Cardiac muscle cell (in vitro differentiated cells and primary cell): ENCODE data around the gene MPZ. TPM values are rescaled to one million over a fixed set of nuclear protein-coding genes. Genes with fewer than 3 reads are reported as not detected.
"Not testable (repeated sequence)": the region's sequence is repeated elsewhere in the genome, so short reads cannot be mapped to it uniquely, and the experiment has no call there.

Experiments used
- DNase-seq, 2 donors: peaks; one replicate each; pipeline versions ENCODE4 v3.0.0 to v3.0.0-alpha.2; 2010 to 2017; ENCODE audit warnings: low read depth in 1 of 2, low spot score in 1 of 2
- H3K27ac ChIP-seq: fragments of 200-600 bp; sonication (generic); 2 replicates; pipeline ENCODE4 v1.5.1; 2016
- H3K27me3 ChIP-seq: fragments of 200-600 bp; sonication (generic); 2 replicates; pipeline ENCODE4 v1.6.0; 2016; ENCODE audit warnings: control low read depth
- H3K36me3 ChIP-seq: fragments of 200-600 bp; sonication (generic); 2 replicates; pipeline ENCODE4 v1.5.1; 2016; ENCODE audit warnings: control low read depth
- H3K4me1 ChIP-seq: fragments of 200-600 bp; sonication (generic); 2 replicates; pipeline ENCODE4 v1.8.1; 2017; ENCODE audit warnings: low read depth, mild to moderate bottlenecking, mixed run types
- H3K4me3 ChIP-seq: fragments of 200-600 bp; sonication (generic); 2 replicates; pipeline ENCODE4 v1.5.1; 2016; ENCODE audit warnings: mild to moderate bottlenecking
- H3K9me3 ChIP-seq: fragments of 200-600 bp; sonication (generic); 2 replicates; pipeline ENCODE4 v1.5.1; 2017; ENCODE audit warnings: low read depth, mild to moderate bottlenecking, control low read depth
- polyA plus RNA-seq: library from polyadenylated mRNA; unstranded; fragments of >200 nt; fragmentation: Nextera tagmentation; extraction: Ambion mirVana; gene quantifications from 2 replicates; pipeline ENCODE4 v1.2.1, GENCODE V29; 2016
- total RNA-seq: library from RNA; depleted of rRNA; stranded (reverse); fragments of >200 nt; gene quantifications from 2 replicates; pipeline ENCODE4 v1.2.3, GENCODE V29; 2016
- TF ChIP-seq, protein P1 (sequence below): IDR thresholded peaks from 2 replicates; pipeline ENCODE4 v1.5.1; 2012; ENCODE audit warnings: low read depth, mild to moderate bottlenecking, low read length

Gene MPZ
- total and polyA plus RNA-seq, 2 experiments from 2014 or later: 0.48 to 0.77 TPM

DNA sequence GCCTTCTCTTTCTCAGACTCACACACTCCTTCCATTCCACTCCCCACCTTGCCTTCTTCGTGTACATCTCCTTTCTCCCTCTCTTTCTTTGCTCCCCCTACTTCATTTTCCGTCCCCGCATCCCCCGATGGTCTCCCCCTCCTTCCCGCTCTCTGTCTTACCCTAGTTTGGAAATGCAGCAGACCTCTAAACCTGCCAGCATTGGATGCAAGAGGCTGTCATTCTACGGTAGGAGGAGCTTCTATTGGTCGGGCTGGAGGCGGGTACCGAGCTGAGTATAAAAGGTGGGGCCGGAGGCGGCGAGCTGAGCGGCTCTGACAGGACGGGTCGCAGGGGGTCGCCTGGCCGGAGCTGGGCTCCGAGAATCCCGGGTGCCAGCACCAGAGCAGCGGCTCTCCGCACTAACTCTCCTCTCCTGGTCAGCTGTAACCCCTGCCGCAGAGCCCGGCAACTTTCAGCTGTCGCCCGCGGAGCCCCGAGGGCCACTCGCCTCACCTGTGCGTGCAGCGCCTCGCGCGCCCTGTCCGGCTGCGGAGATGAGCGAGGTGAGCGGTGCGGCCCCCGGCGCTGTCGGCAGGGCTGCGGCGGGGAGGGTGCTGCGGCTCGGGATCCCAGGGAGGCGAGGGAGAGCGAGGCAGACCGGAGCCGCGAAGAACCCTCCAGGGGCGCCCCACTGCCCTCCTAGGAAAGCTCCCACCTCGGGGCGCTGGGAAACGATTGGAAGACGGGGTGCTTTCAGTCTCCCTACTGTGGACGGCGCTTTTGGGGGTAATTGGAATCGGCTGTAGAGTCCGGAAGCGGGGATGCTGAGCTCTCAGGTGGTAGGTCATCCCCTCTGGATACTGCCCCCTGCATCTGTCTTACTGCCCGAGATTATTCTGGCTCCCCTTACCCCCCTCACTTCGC lies 51.1 kb downstream of the MPZ start, which contains the start of gene PCP4L1:
Gene PCP4L1 (plus strand): TSS at position 307 of the 906 bp plus-strand sequence. CDS start 230 bp downstream, at position 537.
- Histone ChIP-seq H3K36me3 (no peaks in the 10 kb centered on the region), H3K27ac (no peak within 1 kb of the TSS), H3K9me3 (no peaks in the 10 kb centered on the region), H3K4me3 (peak within 1 kb of the TSS; percentile 39), H3K27me3 (peaks cover 43% of the 10 kb centered on the region), H3K4me1 (no peaks in the 10 kb centered on the region)
- TF ChIP-seq, protein P1, sequence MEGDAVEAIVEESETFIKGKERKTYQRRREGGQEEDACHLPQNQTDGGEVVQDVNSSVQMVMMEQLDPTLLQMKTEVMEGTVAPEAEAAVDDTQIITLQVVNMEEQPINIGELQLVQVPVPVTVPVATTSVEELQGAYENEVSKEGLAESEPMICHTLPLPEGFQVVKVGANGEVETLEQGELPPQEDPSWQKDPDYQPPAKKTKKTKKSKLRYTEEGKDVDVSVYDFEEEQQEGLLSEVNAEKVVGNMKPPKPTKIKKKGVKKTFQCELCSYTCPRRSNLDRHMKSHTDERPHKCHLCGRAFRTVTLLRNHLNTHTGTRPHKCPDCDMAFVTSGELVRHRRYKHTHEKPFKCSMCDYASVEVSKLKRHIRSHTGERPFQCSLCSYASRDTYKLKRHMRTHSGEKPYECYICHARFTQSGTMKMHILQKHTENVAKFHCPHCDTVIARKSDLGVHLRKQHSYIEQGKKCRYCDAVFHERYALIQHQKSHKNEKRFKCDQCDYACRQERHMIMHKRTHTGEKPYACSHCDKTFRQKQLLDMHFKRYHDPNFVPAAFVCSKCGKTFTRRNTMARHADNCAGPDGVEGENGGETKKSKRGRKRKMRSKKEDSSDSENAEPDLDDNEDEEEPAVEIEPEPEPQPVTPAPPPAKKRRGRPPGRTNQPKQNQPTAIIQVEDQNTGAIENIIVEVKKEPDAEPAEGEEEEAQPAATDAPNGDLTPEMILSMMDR: no peak
- DNase-seq: peak; percentile 71 to 73

DNA sequence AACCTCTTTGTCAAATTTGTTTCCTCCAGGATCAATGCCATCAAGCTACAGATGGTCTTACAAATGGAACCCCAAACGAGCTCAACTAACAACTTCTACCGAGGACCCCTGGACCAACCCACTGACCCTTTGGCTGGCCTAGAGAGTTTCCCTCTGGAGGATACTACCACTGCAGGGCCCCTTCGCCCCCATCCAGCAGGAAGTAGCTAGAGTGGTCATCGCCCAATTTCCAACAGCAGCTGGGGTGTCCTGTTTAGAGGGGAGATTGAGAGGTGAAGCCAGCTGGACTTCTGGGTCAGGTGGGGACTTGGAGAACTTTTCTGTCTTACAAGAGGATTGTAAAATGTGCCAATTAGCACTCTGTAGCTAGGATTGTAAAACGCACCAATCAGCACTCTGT lies 52.7 kb downstream of the MPZ start:
- not testable (repeated sequence) for H3K4me1 ChIP-seq, H3K9me3 ChIP-seq, H3K4me3 ChIP-seq, H3K27ac ChIP-seq, DNase-seq, H3K36me3 ChIP-seq
- peaks cover 40% of the 10 kb centered on the region for H3K27me3 ChIP-seq

DNA sequence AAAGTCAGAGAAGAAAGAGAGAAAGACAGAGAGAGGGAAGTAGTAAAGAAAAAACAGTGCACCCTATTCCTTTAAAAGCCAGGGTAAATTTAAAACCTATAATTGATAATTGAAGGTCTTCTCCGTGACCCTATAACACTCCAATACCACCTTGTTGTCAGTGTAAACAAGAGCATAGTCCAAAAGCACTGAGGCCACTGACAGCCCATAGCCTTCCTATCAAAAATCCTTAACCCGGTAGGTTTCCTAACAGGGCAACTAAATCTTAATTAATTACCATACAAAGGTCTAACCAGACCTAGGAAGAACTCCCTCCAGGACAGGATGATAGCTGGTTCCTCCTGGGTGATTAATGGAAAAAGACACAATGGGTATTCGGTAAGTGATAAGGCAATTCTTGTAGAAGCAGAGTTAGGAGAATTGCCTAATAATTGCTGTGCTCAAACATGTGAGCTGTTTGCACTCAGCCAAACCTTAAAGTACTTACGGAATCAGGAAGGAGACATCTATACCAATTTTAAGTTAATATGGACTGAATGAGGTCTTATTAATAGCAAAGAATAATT lies 53.7 kb downstream of the MPZ start:
- not testable (repeated sequence) for DNase-seq, H3K4me1 ChIP-seq, H3K4me3 ChIP-seq, H3K36me3 ChIP-seq, H3K9me3 ChIP-seq, H3K27ac ChIP-seq
- peaks cover 30% of the 10 kb centered on the region for H3K27me3 ChIP-seq

DNA sequence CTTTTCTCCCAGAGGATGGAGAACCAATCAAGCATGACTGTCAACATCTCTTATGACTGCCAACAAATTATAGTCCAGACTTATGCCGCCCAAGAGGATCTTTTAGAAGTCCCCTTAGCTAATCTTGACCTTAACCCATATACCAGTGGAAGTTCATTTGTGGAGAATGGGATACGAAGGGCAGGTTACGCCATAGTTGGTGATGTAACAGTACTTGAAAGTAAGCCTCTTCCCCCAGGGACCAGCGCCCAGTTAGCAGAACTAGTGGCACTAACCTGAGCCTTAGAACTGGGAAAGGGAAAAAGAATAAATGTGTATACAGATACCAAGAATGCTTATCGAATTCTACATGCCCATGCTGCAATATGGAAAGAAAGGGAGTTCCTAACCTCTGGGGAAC lies 54.5 kb downstream of the MPZ start:
- DNase-seq, H3K4me1 ChIP-seq, H3K4me3 ChIP-seq, H3K9me3 ChIP-seq, H3K27ac ChIP-seq, H3K36me3 ChIP-seq: not testable (repeated sequence)
- peaks cover 23% of the 10 kb centered on the region for H3K27me3 ChIP-seq

Other genes with a start within 250 kb of the MPZ start
- not detected in 2 replicates for gene ARHGAP30, start 240.1 kb downstream of the MPZ start, total RNA-seq
- gene ARHGAP30, start 240.1 kb downstream of the MPZ start, polyA plus RNA-seq: 1.8 and 1.9 TPM in 2 replicates
- not detected in 2 replicates for gene NECTIN4, start 220.4 kb downstream of the MPZ start, total RNA-seq
- gene NECTIN4, start 220.4 kb downstream of the MPZ start, polyA plus RNA-seq: not detected in 2 replicates
- gene KLHDC9, start 211.6 kb downstream of the MPZ start, total RNA-seq: 36.5 and 42.4 TPM in 2 replicates
- gene KLHDC9, start 211.6 kb downstream of the MPZ start, polyA plus RNA-seq: 41.2 and 48.7 TPM in 2 replicates
- 85.4 and 137 TPM in 2 replicates for gene PFDN2, start 191.9 kb downstream of the MPZ start, total RNA-seq
- 103 and 121 TPM in 2 replicates for gene PFDN2, start 191.9 kb downstream of the MPZ start, polyA plus RNA-seq
- gene NIT1, start 191.9 kb downstream of the MPZ start, total RNA-seq: 60.7 and 65.9 TPM in 2 replicates
- gene NIT1, start 191.9 kb downstream of the MPZ start, polyA plus RNA-seq: 64.6 and 92.6 TPM in 2 replicates
- gene DEDD, start 177.3 kb downstream of the MPZ start, total RNA-seq: 28.1 and 36.5 TPM in 2 replicates
- 30.8 and 35.5 TPM in 2 replicates for gene DEDD, start 177.3 kb downstream of the MPZ start, polyA plus RNA-seq
- gene UFC1, start 156.0 kb downstream of the MPZ start, total RNA-seq: 51.2 and 61.2 TPM in 2 replicates
- gene UFC1, start 156.0 kb downstream of the MPZ start, polyA plus RNA-seq: 122 and 124 TPM in 2 replicates
- 18.7 and 19.6 TPM in 2 replicates for gene USP21, start 150.5 kb downstream of the MPZ start, total RNA-seq
- 48.8 and 59.9 TPM in 2 replicates for gene USP21, start 150.5 kb downstream of the MPZ start, polyA plus RNA-seq
- 35.4 and 53.8 TPM in 2 replicates for gene PPOX, start 143.5 kb downstream of the MPZ start, total RNA-seq
- 67.0 and 67.1 TPM in 2 replicates for gene PPOX, start 143.5 kb downstream of the MPZ start, polyA plus RNA-seq
- 31.3 and 36.9 TPM in 2 replicates for gene B4GALT3, start 132.5 kb downstream of the MPZ start, total RNA-seq
- gene B4GALT3, start 132.5 kb downstream of the MPZ start, polyA plus RNA-seq: 44.7 and 54.7 TPM in 2 replicates
- 0.88 and 4.0 TPM in 2 replicates for gene ADAMTS4, start 110.9 kb downstream of the MPZ start, total RNA-seq
- gene ADAMTS4, start 110.9 kb downstream of the MPZ start, polyA plus RNA-seq: 1.9 and 3.5 TPM in 2 replicates
- 183 and 204 TPM in 2 replicates for gene NDUFS2, start 107.6 kb downstream of the MPZ start, total RNA-seq
- gene NDUFS2, start 107.6 kb downstream of the MPZ start, polyA plus RNA-seq: 346 and 367 TPM in 2 replicates
- not detected in 2 replicates for gene FCER1G, start 94.7 kb downstream of the MPZ start, total RNA-seq
- gene FCER1G, start 94.7 kb downstream of the MPZ start, polyA plus RNA-seq: 0.50 TPM in 1 of 2 replicates, not detected in the other
- gene APOA2, start 86.3 kb downstream of the MPZ start, total RNA-seq: 1.0 TPM in 1 of 2 replicates, not detected in the other
- 3.1 TPM in 1 of 2 replicates, not detected in the other for gene APOA2, start 86.3 kb downstream of the MPZ start, polyA plus RNA-seq
- gene TOMM40L, start 83.9 kb downstream of the MPZ start, total RNA-seq: 12.5 and 21.6 TPM in 2 replicates
- 12.6 and 13.6 TPM in 2 replicates for gene TOMM40L, start 83.9 kb downstream of the MPZ start, polyA plus RNA-seq
- 0.33 TPM in 1 of 2 replicates, not detected in the other for gene NR1I3, start 71.8 kb downstream of the MPZ start, total RNA-seq
- not detected in 2 replicates for gene NR1I3, start 71.8 kb downstream of the MPZ start, polyA plus RNA-seq
- 0.14 and 0.21 TPM in 2 replicates for gene PCP4L1, start 51.2 kb downstream of the MPZ start, total RNA-seq
- not detected in 2 replicates for gene PCP4L1, start 51.2 kb downstream of the MPZ start, polyA plus RNA-seq
- 19.5 and 22.5 TPM in 2 replicates for gene SDHC, start 4.4 kb upstream of the MPZ start, total RNA-seq
- gene SDHC, start 4.4 kb upstream of the MPZ start, polyA plus RNA-seq: 275 and 333 TPM in 2 replicates
- not detected in 2 replicates for gene CFAP126, start 57.9 kb upstream of the MPZ start, total RNA-seq
- not detected in 2 replicates for gene CFAP126, start 57.9 kb upstream of the MPZ start, polyA plus RNA-seq
- 0.39 TPM in 1 of 2 replicates, not detected in the other for gene FCGR2A, start 195.5 kb upstream of the MPZ start, total RNA-seq
- not detected in 2 replicates for gene FCGR2A, start 195.5 kb upstream of the MPZ start, polyA plus RNA-seq
- 0.56 TPM in 1 of 2 replicates, not detected in the other for gene HSPA6, start 214.6 kb upstream of the MPZ start, total RNA-seq
- not detected in 2 replicates for gene HSPA6, start 214.6 kb upstream of the MPZ start, polyA plus RNA-seq
- gene FCGR3A, start 239.8 kb upstream of the MPZ start, total RNA-seq: not detected in 2 replicates
- not detected in 2 replicates for gene FCGR3A, start 239.8 kb upstream of the MPZ start, polyA plus RNA-seq